ENCODE data around the gene P4HA2.

GRCh38 chr5:132233081-132233480, 5.4 kb upstream of the P4HA2 start:
- TF ChIP-seq BACH1 (tag; IDR thresholded peaks at IDR 0.05) = no peak
- no peak for TF ChIP-seq GATAD2A (IDR thresholded peaks at IDR 0.05)
- no peak for TF ChIP-seq ZNF324 (CRISPR knock-in tag; IDR thresholded peaks at IDR 0.05)
- TF ChIP-seq CTCF (IDR thresholded peaks at IDR 0.05 in 2 of 3, conservative IDR thresholded peaks at IDR 0.05 in 1 of 3; ENCODE audit: insufficient read depth in 2 of 3, low read depth in 1 of 3, low read length in 3 of 3) = no peak
- no peak for TF ChIP-seq TBP (optimal IDR thresholded peaks at IDR 0.05; ENCODE audit: low read depth, low read length)
- TF ChIP-seq TARDBP (IDR thresholded peaks at IDR 0.05) = no peak
- no peak for TF ChIP-seq U2AF2 (optimal IDR thresholded peaks at IDR 0.05; ENCODE audit: low read depth, low read length)
- TF ChIP-seq POLR2A (conservative IDR thresholded peaks at IDR 0.05) = no peak
- no peak for TF ChIP-seq SIN3A (IDR thresholded peaks at IDR 0.05; ENCODE audit: borderline replicate concordance in 2 of 2, control insufficient read depth in 1 of 2, low read depth in 2 of 2, low read length in 2 of 2)
- TF ChIP-seq KAT8 (IDR thresholded peaks at IDR 0.05; ENCODE audit: low read depth) = no peak
- no peak for TF ChIP-seq HDAC1 (IDR thresholded peaks at IDR 0.05)
- TF ChIP-seq SIN3B (IDR thresholded peaks at IDR 0.05; ENCODE audit: low read depth) = no peak
- TF ChIP-seq DNMT1 (IDR thresholded peaks at IDR 0.05) = no peak

Measured in K562 (cell line).